ENCODE measurements around the gene APBB1.
"Not testable (repeated sequence)": the region's sequence is repeated elsewhere in the genome, so short reads cannot be mapped to it uniquely, and the experiment has no call there.

APBB1 gene

GRCh38 chr11:6417907-6418556, 862 bp downstream of the APBB1 start:
- DNase-seq (ENCODE audit: low spot score), result no peak

- DNase-seq (ENCODE audit: low spot score), result no peak
Observed at GRCh38 chr11:6415797-6416196, 3.1 kb downstream of the APBB1 start.

- no peak for DNase-seq (ENCODE audit: low spot score)
Observed at GRCh38 chr11:6414874-6415328, 4.0 kb downstream of the APBB1 start.

- DNase-seq (ENCODE audit: low spot score), result no peak
Observed at GRCh38 chr11:6413791-6414201, 5.1 kb downstream of the APBB1 start.

GRCh38 chr11:6411594-6412031, 7.3 kb downstream of the APBB1 start:
- peak; percentile 93 for DNase-seq (ENCODE audit: low spot score)

- peak; percentile 78 for DNase-seq (ENCODE audit: low spot score)
Observed at GRCh38 chr11:6410695-6411430, 8.0 kb downstream of the APBB1 start.

- no peak for DNase-seq (ENCODE audit: low spot score)
Observed at GRCh38 chr11:6406370-6406769, 12.5 kb downstream of the APBB1 start.

GRCh38 chr11:6405846-6406245, 13.0 kb downstream of the APBB1 start:
- no peak for DNase-seq (ENCODE audit: low spot score)

GRCh38 chr11:6405052-6405667, 13.7 kb downstream of the APBB1 start:
- DNase-seq (ENCODE audit: low spot score), result peak; percentile 83

- DNase-seq (ENCODE audit: low spot score), result peak; percentile 80
Observed at GRCh38 chr11:6404342-6405051, 14.4 kb downstream of the APBB1 start.

- no peak for DNase-seq (ENCODE audit: low spot score)
Observed at GRCh38 chr11:6403539-6403938, 15.4 kb downstream of the APBB1 start.

GRCh38 chr11:6402561-6402981, 16.3 kb downstream of the APBB1 start:
- DNase-seq (ENCODE audit: low spot score), result no peak

GRCh38 chr11:6402061-6402470, 16.8 kb downstream of the APBB1 start:
- no peak for DNase-seq (ENCODE audit: low spot score)

- DNase-seq (ENCODE audit: low spot score), result no peak
Observed at GRCh38 chr11:6401464-6401863, 17.4 kb downstream of the APBB1 start.

- peak; percentile 54 for DNase-seq (ENCODE audit: low spot score)
Observed at GRCh38 chr11:6400431-6401345, 18.2 kb downstream of the APBB1 start.

- no peak for DNase-seq (ENCODE audit: low spot score)
Observed at GRCh38 chr11:6397636-6398035, 21.3 kb downstream of the APBB1 start.

GRCh38 chr11:6397156-6397555, 21.7 kb downstream of the APBB1 start:
- DNase-seq (ENCODE audit: low spot score), result no peak

GRCh38 chr11:6395470-6396060, 23.3 kb downstream of the APBB1 start:
- DNase-seq (ENCODE audit: low spot score), result no peak

- DNase-seq (ENCODE audit: low spot score), result no peak
Observed at GRCh38 chr11:6393989-6394670, 24.8 kb downstream of the APBB1 start.

GRCh38 chr11:6392251-6392650, 26.6 kb downstream of the APBB1 start:
- not testable (repeated sequence) for DNase-seq (ENCODE audit: low spot score)

All from Ammon's horn (tissue), 1 donor.